Natural killer cell treated with Interleukin-12 subunit alpha and Interleukin-12 subunit beta and Interleukin-15 and Interleukin-18, amount 100 ng/mL, for 72 hours (primary cell): Measurements from ENCODE around the gene RPL27. TPM values are rescaled to one million over a fixed set of nuclear protein-coding genes. Genes with fewer than 3 reads are reported as not detected.
A peak's percentile ranks its signal among the peaks of the same experiment; 100 is the strongest.

ENCODE experiments used
- ATAC-seq, 2 donors: fragments of 150-1000 bp; cut with Tn5 transposase in 1 of 2; sonication (Bioruptor Pico), chemical (Tn5 transposase) in 1 of 2; 2 replicates each; pipeline ENCODE4 v1.10.0; 2021
- DNase-seq: peaks from one replicate; pipeline ENCODE4 v3.0.0; 2022; ENCODE audit warnings: low spot score
- H3K27ac Mint-ChIP-seq, 2 donors: 1 replicate in 1 of 2; 2 replicates in 1 of 2; pipeline ENCODE4 v1.8.0; 2022; ENCODE audit warnings: mixed read lengths in 2 of 2, mild to moderate bottlenecking in 1 of 2, moderate library complexity in 1 of 2
- H3K27me3 Mint-ChIP-seq, 2 donors: 1 replicate in 1 of 2; 2 replicates in 1 of 2; pipeline ENCODE4 v1.8.0; 2022; ENCODE audit warnings: mixed read lengths in 2 of 2
- H3K36me3 Mint-ChIP-seq: one replicate; pipeline ENCODE4 v1.8.0; 2022; ENCODE audit warnings: mixed read lengths
- H3K4me1 Mint-ChIP-seq, 2 donors: 1 replicate in 1 of 2; 2 replicates in 1 of 2; pipeline ENCODE4 v1.8.0; 2022; ENCODE audit warnings: low read depth in 2 of 2, mixed read lengths in 2 of 2, mild to moderate bottlenecking in 1 of 2
- H3K4me3 Mint-ChIP-seq: one replicate; pipeline ENCODE4 v1.8.0; 2022; ENCODE audit warnings: mixed read lengths
- H3K9me3 Mint-ChIP-seq: 2 replicates; pipeline ENCODE4 v1.8.0; 2022; ENCODE audit warnings: mixed read lengths
- total RNA-seq, 2 donors: library from RNA; stranded (reverse); gene quantifications; one replicate each; pipeline ENCODE4 v1.2.3, GENCODE V29; 2022

The RPL27 gene
- total RNA-seq, 2 donors from 2014 or later, result 619 to 763 TPM

DNA sequence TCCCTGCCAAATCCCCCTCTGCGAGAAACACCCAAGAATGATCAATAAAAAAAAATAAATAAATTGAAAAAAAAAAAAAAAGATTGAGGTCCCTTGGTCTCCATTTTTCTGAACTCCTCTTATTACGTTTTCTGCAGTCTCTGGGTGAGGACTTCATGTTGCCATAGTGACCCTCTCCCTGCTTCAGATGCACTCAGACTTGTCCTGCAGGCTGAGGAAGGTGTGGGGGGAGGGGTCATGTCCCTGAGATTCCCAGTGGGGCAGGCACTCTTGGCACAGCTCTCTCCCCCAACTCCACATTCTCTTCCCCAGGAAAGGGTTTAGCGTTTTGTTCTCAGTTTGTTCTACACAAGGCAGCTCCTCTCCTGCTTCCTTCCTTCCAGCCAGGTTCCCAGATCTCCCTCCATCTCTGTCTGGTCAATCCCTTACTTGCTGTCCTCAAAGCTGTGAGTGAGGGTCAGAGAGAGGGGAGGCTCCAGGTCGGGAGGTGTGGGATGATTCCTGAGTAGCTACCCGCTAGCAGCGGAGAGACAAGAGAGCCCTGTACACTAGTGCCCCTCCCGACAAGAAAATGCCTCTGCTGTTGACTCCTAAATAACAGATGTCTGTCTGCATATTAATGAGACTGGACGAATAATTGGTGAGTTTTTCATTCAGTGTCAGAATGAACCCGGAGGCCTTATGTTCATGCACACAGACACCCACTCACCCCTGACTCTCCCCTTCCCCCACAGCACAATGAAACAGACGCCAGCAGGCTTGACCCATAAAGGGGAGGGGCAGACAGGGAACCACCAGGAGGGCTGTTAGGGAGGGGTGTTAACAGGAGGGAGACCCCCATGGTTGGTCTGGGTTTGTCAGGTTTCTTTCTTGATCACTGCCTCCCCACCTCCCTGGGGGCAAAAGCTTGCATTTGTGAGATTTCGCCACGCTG, 36.0 kb downstream of the RPL27 start:
- DNase-seq, result no peak
- Mint-ChIP-seq H3K27me3 (no peaks in the 10 kb centered on the region), H3K36me3 (no peaks in the 10 kb centered on the region), H3K4me3 (no peak overlapping the region), H3K4me1 (no peaks in the 10 kb centered on the region), H3K27ac (peak overlapping the region in 1 of 2 donors; percentile 44), H3K9me3 (no peaks in the 10 kb centered on the region)
- ATAC-seq, result no peak

DNA sequence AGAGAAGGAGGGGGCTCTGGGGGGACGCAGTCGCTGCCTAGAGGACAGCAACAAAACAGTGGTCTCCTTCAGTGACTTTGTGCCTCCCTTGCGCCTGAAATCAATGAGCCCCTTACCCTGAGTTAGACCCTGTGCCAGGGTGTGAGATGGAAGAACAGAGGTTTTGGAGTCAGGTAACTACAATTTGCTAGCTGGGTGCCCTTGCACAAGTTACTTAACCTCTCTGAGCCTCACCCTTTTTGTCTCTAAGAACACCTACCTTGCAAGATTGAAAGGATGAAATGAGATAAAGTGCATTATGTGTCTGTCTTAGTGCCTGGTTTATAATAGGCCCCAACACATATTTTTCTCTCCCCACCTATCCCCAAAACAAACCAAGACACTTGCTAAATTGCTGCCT, 36.7 kb downstream of the RPL27 start:
- no peaks in the 10 kb centered on the region for H3K27me3 Mint-ChIP-seq
- H3K4me1 Mint-ChIP-seq, result no peaks in the 10 kb centered on the region
- ATAC-seq, result no peak
- H3K27ac Mint-ChIP-seq, result no peak overlapping the region
- no peak overlapping the region for H3K4me3 Mint-ChIP-seq
- H3K9me3 Mint-ChIP-seq, result no peaks in the 10 kb centered on the region
- H3K36me3 Mint-ChIP-seq, result no peaks in the 10 kb centered on the region
- DNase-seq, result no peak

DNA sequence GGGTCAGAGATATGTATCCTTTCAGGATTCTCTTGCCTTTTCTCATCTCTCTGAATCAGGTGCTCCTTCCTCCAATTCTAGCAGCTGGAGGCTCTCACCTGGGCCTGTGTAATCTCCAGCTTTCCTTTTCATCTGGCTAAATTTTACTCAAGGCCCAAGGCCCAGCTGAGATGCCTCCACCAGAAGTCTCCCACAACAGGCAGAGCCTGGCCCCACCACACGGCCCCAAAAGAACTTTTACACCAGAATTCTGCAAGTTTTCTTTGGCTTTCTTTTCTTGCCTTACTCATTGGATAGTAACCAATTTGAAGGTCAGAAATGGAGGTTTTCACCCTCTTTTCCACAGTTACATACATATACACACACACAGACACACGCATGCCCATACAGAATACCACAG, 41.4 kb downstream of the RPL27 start:
- Mint-ChIP-seq H3K27ac (no peak overlapping the region), H3K27me3 (no peaks in the 10 kb centered on the region), H3K36me3 (no peaks in the 10 kb centered on the region), H3K9me3 (no peaks in the 10 kb centered on the region), H3K4me1 (no peaks in the 10 kb centered on the region), H3K4me3 (no peak overlapping the region)
- no peak for ATAC-seq
- no peak for DNase-seq

DNA sequence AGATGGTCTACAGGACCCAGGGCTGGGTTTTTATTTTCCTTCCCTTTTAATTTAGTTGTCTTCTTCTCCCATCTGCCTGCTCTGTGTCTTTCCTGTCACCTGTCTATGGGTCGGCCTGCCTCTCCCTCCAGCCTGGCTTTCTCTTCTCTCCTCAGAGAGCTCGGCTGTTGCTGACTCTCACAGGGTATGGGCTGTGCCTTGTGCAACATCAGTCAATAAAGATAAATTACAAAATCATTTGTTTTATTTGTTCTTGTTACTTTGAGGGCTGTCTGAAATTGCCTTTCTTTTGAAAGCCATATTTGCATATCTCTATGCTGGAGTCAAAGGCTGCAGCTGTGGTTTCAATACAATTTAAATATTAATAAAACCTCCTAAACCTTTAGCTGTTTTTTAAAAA, 42.4 kb downstream of the RPL27 start:
- Mint-ChIP-seq H3K27ac (no peak overlapping the region), H3K9me3 (no peaks in the 10 kb centered on the region), H3K27me3 (no peaks in the 10 kb centered on the region), H3K4me1 (no peaks in the 10 kb centered on the region), H3K36me3 (no peaks in the 10 kb centered on the region), H3K4me3 (no peak overlapping the region)
- no peak for DNase-seq
- ATAC-seq, result no peak

DNA sequence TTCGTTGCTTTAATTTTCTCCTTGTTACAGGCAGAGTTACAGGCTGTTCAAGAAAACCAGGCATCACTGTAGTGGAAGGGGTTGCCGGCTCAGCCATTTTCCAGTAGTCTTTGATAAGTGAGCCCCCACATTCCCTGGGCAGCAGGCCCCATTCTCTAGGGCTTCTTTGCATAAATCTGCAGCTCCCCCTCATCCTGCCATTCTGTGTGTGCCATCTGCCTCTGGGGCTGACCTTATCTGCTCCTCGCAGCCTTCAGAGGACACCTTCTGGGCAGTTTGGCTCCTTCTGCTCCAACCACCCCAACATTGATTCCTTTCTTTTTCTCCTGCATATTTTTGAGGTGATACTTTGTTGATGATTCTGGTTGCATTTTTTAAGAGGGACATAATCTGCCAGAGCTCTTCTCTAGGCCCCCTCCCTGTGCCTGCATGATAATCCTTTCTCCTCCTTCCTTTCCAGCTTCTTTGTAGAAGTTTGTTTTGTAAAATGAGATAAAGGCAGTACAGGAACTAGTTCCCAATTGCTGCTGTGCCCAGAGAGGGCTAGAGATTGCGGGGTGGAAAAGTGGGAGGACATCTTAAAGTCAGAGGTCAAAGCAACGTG, 43.9 kb downstream of the RPL27 start:
- H3K27ac Mint-ChIP-seq, result no peak overlapping the region
- DNase-seq, result no peak
- no peaks in the 10 kb centered on the region for H3K9me3 Mint-ChIP-seq
- H3K4me3 Mint-ChIP-seq, result no peak overlapping the region
- no peak for ATAC-seq
- no peaks in the 10 kb centered on the region for H3K27me3 Mint-ChIP-seq
- H3K36me3 Mint-ChIP-seq, result no peaks in the 10 kb centered on the region
- H3K4me1 Mint-ChIP-seq, result no peaks in the 10 kb centered on the region

DNA sequence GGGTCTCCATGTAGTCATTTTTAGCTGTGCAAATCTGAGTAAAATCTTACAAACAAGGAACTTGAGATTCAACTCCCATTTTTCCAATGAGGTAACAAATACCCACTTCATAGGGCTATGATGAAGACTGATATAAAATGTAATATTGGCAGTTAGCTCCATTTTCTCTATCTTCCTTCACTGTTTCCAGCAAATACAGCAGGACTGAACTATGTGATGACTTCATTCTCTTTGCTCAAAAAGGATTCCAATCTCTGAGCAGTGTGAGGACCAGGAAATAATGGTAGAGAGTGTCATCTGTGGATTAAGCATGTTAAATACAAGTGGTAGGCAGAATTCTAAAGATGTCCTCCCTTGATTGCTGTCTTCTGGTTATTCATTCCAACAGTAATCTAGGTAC, 45.1 kb downstream of the RPL27 start:
- Mint-ChIP-seq H3K4me1 (no peaks in the 10 kb centered on the region), H3K4me3 (no peak overlapping the region), H3K9me3 (no peaks in the 10 kb centered on the region), H3K27me3 (no peaks in the 10 kb centered on the region), H3K36me3 (no peaks in the 10 kb centered on the region), H3K27ac (no peak overlapping the region)
- DNase-seq (no peak), ATAC-seq (no peak)

DNA sequence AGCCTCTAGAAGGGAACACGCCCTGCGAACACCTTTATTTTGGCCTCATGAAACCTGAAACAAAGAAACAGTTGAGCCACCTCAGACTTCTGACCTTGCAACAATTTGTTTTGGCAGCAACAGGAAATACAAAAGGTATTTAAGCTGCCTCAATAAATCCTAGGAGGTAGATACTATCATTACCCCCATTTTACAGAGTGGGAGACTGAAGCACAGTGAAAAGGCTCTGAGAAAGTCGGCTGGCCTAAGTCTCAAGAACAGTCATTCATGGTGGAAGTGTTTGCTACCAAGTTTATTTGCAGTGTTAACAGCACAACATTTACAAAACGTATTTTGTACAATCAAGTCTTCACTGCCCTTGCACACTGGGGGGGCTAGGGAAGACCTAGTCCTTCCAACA, 45.8 kb downstream of the RPL27 start:
- no peaks in the 10 kb centered on the region for H3K36me3 Mint-ChIP-seq
- no peaks in the 10 kb centered on the region for H3K27me3 Mint-ChIP-seq
- no peak overlapping the region for H3K27ac Mint-ChIP-seq
- no peaks in the 10 kb centered on the region for H3K4me1 Mint-ChIP-seq
- no peaks in the 10 kb centered on the region for H3K9me3 Mint-ChIP-seq
- DNase-seq (no peak), ATAC-seq (no peak)
- H3K4me3 Mint-ChIP-seq, result no peak overlapping the region

DNA sequence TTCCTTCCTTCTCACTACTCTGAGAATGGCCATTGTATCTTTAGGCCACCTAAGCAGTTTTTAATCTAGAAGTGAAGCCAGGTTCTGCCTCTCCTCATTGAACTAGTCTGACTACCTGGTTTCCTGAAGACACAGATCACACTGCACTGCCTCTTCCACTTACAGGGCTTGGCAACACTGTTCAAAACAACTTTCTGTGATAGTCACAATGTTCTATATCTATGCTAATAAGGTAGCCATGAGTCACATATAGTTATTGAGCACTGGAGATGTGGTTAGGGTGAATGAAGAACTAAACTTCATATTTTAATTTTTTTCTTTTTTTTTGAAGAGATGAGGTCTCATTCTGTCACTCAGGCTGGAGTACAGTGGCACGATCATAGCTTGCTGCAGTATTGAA, 53.8 kb downstream of the RPL27 start:
- no peaks in the 10 kb centered on the region for H3K4me1 Mint-ChIP-seq
- H3K36me3 Mint-ChIP-seq, result peaks cover 5% of the 10 kb centered on the region
- H3K27me3 Mint-ChIP-seq, result no peaks in the 10 kb centered on the region
- H3K9me3 Mint-ChIP-seq, result no peaks in the 10 kb centered on the region
- no peak for ATAC-seq
- H3K4me3 Mint-ChIP-seq, result no peak overlapping the region
- H3K27ac Mint-ChIP-seq, result no peak overlapping the region
- no peak for DNase-seq

Other genes starting within 250 kb of the RPL27 start
- gene RAMP2, start 237.2 kb upstream of the RPL27 start, total RNA-seq, result not detected
- 10 to 100 TPM; 57.5 to 61.7 TPM for gene VPS25, start 225.0 kb upstream of the RPL27 start, total RNA-seq
- under 1 TPM; 0.10 to 0.28 TPM for gene WNK4, start 217.8 kb upstream of the RPL27 start, total RNA-seq
- 10 to 100 TPM; 41.6 to 48.0 TPM for gene COA3, start 199.7 kb upstream of the RPL27 start, total RNA-seq
- gene CNTD1, start 199.6 kb upstream of the RPL27 start, total RNA-seq, result not detected
- gene BECN1, start 174.1 kb upstream of the RPL27 start, total RNA-seq, result 100 to 1,000 TPM; 106 to 134 TPM
- 100 to 1,000 TPM; 152 to 251 TPM for gene PSME3, start 165.0 kb upstream of the RPL27 start, total RNA-seq
- gene AOC2, start 153.8 kb upstream of the RPL27 start, total RNA-seq, result 1 to 10 TPM; 3.5 to 5.3 TPM
- gene AOC3, start 147.2 kb upstream of the RPL27 start, total RNA-seq, result 1 to 10 TPM; 1.8 to 2.7 TPM
- gene G6PC1, start 97.6 kb upstream of the RPL27 start, total RNA-seq, result not detected
- 100 to 1,000 TPM in 1 of 2 donors, 10 to 100 TPM in 1; 62.4 to 102 TPM for gene AARSD1, start 34.0 kb upstream of the RPL27 start, total RNA-seq
- gene PTGES3L, start 18.3 kb upstream of the RPL27 start, total RNA-seq, result 1 to 10 TPM in 1 of 2 donors, under 1 TPM in 1; 0.55 to 1.3 TPM
- 10 to 100 TPM; 17.9 to 19.0 TPM for gene RUNDC1, start 17.9 kb upstream of the RPL27 start, total RNA-seq
- 10 to 100 TPM; 65.0 to 82.7 TPM for gene IFI35, start 8.4 kb downstream of the RPL27 start, total RNA-seq
- 10 to 100 TPM in 1 of 2 donors, 1 to 10 TPM in 1; 9.0 to 19.0 TPM for gene VAT1, start 24.0 kb downstream of the RPL27 start, total RNA-seq
- not detected for gene RND2, start 26.8 kb downstream of the RPL27 start, total RNA-seq
- 100 to 1,000 TPM in 1 of 2 donors, 10 to 100 TPM in 1; 41.6 to 111 TPM for gene BRCA1, start 126.9 kb downstream of the RPL27 start, total RNA-seq
- 10 to 100 TPM; 33.1 to 58.3 TPM for gene NBR1, start 172.8 kb downstream of the RPL27 start, total RNA-seq
- 10 to 100 TPM; 18.2 to 31.5 TPM for gene TMEM106A, start 213.5 kb downstream of the RPL27 start, total RNA-seq
- not detected for gene CCDC200, start 230.2 kb downstream of the RPL27 start, total RNA-seq
- gene RNU2-1, start 235.6 kb downstream of the RPL27 start, total RNA-seq, result 1,000 to 10,000 TPM; 3,257 to 3,900 TPM